Mammary microvascular endothelial cell (primary cell): ENCODE results near the gene STOX2. TPM values are rescaled to one million over a fixed set of nuclear protein-coding genes. Genes with fewer than 3 reads are reported as not detected.

Experiments used
- total RNA-seq: library from RNA; depleted of rRNA; stranded (reverse); fragments of >200 nt; gene quantifications from 2 replicates; pipeline ENCODE4 v1.2.3, GENCODE V29; 2015

Gene STOX2
- 1.4 and 2.3 TPM in 2 replicates for total RNA-seq

GRCh38 chr4:183905081-183905592 lies at the start of gene STOX2:
STOX2 (plus strand) TSS chr4:183905307; CDS start chr4:183906791, 1,484 bp downstream.

Other genes starting within 250 kb of the STOX2 start
- 18.7 and 19.1 TPM in 2 replicates for gene RWDD4, start 246.1 kb upstream of the STOX2 start, total RNA-seq
- 19.6 and 20.9 TPM in 2 replicates for gene TRAPPC11, start 246.0 kb upstream of the STOX2 start, total RNA-seq